Mucosa of gallbladder (tissue), 1 donor: ENCODE measurements around the gene TRIM71. TPM values are rescaled to one million over a fixed set of nuclear protein-coding genes. Genes with fewer than 3 reads are reported as not detected.
"Not testable (repeated sequence)": the region's sequence is repeated elsewhere in the genome, so short reads cannot be mapped to it uniquely, and the experiment has no call there.

Experiments
- DNase-seq: peaks from one replicate; pipeline ENCODE4 v3.0.0-alpha.2; 2020; ENCODE audit warnings: low spot score
- total RNA-seq: library from RNA; stranded (reverse); gene quantifications from one replicate; pipeline ENCODE4 v1.2.1, GENCODE V29; 2021
- donor health status: DM: no; HTN: no; CAD: no.

Gene TRIM71
- total RNA-seq, result 0.37 TPM

DNA sequence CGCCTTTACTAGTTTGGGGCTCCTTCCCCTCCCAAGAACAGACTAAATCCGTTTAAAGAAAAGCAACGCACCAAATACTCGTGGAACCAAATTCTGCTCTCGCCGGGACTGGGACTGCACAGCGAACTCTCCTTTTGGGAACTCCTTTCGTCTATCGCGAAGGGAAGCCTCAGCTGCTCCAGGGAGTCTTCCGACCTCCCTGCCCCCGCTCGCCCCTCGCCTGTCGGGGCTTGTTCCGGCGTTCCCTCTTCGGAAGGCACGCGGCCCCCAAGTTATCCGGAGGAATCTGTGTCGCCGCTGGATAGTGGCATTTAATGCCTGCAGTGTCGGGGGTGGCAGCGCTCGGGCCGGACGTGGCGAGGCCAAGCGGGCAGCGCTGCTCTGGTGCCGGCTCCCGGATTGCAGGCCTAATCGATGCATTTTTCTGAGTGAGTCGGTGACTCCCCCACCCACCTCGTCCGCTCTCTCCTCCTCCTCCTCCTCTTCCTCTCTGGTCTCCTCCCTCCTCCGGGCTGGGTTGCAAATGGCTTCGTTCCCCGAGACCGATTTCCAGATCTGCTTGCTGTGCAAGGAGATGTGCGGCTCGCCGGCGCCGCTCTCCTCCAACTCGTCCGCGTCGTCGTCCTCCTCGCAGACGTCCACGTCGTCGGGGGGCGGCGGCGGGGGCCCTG lies at the start of gene TRIM71:
TRIM71 (plus strand) TSS at position 440 of the 671 bp plus-strand sequence; CDS start at position 524, 84 bp downstream.
- no peak for DNase-seq

DNA sequence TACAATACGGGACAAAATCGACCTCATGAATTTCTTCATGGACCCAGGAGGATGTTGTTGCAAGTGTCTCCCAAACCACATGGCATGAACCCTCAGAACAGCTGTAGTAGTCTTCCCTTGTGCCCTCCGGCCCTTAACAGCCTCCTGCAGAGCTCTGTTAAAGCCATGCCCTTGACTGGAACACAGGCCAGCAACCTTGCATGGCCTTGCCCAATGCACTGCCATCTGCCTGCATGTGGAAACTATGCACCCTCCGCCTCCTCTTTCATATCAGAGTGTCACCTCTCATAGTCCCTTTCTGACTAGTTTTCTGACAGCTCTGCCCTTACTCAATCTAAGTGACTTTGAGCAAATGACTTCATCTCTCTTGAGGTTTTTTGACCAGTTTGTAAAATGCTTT lies 39.4 kb upstream of the TRIM71 start:
- DNase-seq, result no peak

DNA sequence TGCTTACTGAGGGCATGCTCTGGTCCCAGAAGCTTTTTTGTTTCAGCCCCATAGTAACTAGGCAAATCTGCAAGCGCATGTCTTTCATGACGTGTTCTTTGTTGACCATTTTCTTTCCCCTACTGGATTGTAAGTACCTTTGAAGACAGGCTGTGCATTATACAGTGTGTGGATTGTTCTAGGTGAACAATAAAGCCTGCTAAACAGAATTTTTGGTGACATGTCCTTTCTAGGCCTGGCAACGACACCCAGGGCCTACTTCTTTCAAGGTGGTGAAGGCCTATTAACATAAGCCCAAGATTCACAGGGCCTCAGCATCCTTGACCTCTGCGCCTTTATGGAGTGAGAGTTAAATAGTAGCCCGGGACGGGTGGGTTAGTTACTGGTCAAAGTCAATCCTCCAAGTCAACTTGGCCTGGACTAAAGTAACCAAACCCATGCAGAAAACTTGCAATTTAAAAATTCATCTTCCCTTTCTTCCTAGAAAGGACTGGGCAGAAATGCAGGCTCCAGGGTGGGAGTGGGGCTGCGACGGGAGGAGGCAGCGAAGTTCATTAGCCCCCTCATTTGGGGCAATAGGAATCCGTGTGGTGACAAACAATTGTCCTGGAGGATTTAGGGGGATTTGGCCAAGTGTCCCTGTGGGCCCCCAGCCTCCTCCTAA lies 37.6 kb upstream of the TRIM71 start:
- DNase-seq, result no peak

DNA sequence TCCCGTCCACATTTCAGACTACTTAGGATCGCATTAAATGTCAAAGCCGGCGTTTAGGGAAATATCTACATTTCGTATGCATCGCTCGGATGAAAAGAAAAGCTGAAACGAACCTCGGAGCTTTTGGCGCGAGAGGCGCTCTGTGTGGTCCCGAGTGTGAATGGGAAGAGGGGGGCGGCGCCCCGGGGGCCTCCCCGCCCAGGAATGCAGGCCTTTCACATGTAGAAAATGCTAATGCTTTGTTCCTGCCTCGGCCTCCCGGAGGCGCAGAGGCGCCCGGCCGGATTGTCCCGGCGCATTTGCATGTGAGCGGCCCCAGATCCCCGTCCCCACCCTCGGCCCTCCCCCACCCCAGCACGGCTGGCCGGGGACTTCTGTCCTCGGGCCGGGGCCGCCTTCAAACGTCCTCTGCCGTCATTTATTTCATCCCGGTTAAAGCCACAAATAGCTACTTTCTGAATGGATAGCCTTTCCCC lies 37.0 kb upstream of the TRIM71 start:
- peak; percentile 14 for DNase-seq

DNA sequence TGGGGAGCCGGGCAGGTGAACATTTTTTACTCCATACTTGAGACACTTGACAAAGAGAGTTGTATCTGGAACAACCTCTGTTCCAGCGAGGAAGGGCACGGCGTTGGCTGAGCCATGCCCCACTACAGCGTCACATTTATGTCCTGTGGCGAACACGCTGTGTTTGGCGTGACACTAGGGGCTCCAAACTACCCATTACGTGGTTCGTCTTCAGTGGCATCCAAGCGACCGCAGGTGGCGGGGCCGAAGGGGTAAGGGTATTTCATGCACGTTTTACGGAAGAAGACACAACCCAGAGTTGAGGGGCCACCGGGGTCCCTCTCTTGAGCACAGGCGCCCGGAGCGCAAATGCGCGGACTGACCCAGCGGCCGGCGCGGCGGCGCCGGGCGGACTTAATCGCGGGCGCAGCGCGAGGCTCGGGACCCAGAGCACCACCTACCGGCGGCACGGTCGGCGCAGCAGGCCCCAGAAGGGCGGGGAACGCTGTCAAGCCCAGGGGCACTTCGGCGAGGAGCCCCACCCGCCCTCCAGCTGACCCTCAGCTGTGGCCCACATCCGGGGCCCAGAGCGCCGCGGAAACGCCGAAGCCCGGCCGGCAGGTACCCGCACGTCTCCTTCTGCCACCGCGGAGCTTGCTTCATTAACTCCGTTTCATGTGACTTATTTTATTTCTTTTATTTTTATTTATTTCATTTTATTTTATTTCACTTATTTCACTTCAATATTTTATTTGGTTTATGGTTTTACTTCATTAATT lies 36.4 kb upstream of the TRIM71 start:
- DNase-seq, result peak; percentile 49

DNA sequence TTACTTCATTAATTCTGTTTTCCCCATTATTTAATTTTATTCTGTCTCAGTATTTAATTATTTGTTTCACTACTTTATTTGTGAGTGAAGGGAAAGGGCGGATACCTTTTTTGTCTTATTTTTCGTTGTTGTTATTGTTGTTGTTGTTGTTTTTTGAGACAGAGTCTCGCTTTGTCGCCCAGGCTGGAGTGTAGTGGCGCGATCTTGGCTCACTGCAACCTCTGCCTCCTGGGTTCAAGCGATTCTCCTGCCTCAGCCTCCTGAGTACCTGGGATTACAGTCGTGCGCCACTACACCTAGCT lies 35.9 kb upstream of the TRIM71 start:
- DNase-seq, result not testable (repeated sequence)

DNA sequence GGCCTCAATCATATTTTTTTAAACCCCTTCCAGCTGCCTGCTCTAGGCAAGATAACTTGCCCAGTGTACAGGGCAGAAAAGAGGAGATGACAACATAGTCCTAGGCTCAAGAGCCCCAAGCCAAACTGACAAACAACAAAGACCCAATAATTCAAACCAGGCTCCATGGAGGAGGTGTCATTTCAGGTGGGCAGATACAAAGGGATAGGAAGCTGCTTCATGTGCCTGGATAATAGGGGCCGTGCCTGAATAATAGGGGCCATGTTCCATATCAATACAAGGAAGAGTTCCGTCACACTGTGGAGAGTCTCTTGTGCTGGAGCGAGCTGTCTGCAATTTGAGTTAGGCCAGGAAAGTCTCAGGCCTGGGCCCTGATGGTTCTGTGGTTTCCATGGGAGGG lies 35.4 kb upstream of the TRIM71 start:
- no peak for DNase-seq

DNA sequence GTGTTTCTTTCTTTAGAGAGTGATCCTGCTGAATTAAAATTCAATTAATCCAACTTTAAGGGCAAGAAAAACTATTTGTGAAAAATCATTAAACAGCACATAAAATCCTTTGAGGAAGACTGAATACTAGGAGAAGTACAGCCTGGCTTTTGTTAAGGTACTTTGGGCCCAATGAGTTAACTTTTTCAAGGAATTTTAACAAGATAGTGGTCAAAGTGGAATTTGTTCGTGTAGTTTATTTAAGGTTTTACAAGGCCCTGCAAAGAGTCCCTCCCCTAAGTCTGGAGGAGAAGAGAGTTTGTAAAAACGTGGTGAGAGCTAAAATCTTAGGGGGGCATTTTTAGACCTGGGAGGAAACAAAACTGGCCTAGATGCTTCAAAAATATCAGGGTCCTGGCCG lies 26.0 kb upstream of the TRIM71 start:
- no peak for DNase-seq

DNA sequence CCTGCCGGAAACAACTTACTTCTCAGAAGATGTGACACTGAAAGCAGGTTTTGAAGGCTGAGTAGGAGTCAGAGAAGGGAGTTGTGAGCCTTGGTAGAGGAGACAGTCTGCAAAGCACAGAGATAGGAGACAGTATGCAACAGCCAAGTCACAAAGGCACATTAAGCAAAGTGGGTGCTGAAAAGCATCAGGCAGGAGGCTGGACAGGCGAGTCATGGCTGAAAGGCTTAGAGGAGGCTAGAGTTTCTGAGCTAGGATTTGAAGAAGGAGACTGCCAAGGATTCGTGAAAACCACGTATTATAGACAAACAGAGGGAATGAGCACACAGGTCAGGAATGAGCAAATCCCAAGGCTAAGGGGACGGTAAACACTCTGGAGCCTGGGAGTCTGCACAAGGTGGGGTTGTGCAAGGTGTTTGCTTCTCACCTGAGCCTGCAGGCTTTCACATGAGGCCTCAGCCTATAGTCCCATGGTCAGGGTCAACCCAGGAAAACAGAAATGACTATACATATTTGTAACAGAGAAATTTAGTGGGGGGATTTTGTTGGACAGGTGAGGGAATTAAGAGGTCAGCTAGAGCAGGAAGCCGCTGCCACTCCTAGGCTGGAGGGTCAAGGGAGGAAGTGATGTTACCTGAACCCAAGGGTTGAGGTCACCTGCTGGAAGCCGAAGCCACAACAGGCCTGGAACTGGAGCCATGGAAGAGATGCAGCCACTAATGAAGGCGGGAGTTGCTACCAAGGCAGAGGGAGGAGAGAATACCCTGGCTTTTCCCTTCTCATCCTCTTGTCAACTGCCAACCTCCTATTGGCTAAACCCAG lies 23.1 kb upstream of the TRIM71 start:
- DNase-seq, result no peak

DNA sequence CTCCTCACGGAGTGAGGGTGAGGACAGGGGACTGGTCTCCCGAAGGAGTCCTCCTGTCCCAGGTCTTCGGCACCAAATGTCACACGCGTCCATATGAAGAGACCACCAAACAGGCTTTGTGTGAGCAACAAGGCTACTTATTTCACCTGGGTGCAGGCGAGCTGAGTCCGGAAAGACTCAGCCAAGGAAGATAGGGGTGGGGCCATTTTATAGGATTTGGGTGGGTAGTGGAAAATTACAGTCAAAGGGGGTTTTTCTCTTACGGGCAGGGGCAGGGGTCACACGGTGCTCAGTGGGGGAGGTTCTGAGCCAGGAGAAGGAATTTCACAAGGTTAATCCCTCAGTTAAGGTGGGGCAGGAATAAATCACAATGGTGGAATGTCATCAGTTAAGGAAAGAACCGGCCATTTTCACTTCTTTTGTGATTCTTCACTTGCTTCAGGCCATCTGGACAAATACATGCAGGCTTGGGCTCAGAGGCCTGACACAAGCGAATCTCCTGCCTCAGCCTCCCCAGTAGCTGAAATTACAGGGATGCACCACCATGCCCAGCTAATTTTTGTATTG lies 21.3 kb upstream of the TRIM71 start:
- DNase-seq, result not testable (repeated sequence)

DNA sequence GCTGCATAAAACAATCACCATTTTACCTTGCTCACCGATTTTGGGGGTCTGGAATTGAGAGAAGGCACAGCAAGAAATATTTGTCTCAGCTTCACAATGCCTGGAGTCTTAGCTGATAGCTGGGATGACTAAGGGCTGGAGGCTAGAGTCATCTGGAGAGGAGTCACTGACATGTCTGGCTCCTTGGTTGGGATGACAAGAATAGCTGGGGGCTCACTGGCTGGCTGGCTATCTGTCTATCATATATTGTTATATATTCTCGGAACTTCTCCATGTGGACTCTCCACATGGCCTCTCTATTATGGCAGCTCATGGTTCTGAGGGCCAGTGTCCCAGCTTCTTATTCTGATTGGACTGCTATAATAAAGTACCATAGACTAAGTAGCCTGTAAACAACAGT lies 20.0 kb upstream of the TRIM71 start:
- DNase-seq, result no peak

DNA sequence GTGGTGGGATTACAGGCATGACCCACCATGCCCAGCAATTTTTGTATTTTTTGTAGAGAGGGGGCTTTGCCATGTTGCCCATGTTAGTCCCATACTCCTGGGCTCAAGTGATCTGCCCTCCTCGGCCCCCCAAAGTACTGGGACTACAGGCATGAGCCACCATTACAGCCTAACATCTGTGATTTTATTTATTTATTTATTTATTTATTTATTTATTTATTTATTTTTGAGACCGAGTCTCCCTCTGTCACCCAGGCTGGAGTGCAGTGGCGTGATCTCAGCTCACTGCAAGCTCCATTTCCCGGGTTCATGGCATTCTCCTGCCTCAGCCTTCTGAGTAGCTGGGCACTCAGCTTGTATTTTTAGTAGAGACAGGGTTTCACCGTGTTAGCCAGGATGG lies 16.4 kb upstream of the TRIM71 start:
- DNase-seq, result not testable (repeated sequence)

DNA sequence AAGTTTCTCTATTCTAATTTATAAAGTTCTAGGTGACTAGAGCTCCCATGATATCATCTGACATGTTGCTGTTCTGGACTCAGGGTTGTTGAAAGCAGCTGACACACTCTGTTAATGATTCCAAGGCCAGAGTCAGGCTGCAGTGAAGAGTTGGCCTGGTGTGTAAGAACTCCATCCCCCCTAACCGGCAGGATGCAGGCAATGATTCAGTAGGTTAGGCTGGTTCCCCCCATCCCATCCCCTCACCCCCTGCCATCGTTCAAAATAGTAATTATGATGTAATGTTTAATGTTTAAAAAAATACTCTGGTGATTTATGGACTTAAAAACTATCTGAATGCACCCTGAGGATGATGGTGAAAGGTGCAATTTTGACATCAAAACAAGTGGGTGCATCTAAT lies 4.6 kb upstream of the TRIM71 start:
- no peak for DNase-seq

DNA sequence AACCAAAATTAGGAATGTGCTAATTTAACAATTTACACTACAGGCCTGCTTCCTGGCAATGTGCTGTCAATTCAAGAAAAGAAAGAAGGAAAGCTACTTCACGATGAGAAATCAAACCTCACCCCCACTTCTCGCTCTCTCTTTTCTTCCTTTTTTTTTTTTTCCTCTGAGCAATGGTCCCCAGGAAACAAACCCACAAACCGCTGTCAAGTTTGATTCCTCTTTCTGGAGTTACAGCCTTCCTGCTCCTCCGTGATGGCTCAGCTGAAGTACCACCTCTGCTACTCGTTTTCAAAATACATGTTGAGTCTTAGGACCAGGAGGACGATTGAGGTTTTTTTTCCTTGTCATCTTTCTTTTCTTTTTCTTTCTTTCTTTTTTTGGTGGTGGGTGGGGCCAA lies 3.4 kb upstream of the TRIM71 start:
- DNase-seq, result no peak

DNA sequence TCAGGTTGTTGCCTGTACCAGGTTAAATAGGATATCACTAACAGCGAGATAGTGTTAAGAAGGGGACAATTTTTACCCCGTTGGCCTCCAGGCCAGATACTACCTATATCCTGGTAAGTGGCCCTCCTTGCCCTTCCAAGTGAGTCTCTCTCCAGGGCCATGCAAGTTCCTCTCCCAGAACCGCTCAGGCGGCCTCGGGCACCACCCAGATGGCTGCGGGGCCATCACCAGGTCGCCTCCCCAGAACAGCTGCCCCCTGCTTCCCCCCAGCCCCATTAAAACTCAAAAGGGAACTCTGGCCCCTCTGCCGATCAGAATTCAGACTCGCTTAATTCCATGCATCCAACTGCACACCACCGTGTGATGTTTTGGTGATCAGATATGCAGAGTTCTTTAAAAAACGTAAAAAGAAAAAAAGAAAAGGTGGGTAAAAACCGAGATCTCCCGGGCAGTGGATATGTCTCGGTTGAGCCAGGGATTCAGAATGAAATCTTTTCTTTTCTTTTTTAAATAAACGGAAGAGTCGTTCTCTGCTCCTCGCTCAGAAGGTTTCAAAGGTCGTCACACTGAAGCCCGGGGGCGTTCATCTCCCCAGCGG lies 1.9 kb upstream of the TRIM71 start:
- DNase-seq, result no peak

DNA sequence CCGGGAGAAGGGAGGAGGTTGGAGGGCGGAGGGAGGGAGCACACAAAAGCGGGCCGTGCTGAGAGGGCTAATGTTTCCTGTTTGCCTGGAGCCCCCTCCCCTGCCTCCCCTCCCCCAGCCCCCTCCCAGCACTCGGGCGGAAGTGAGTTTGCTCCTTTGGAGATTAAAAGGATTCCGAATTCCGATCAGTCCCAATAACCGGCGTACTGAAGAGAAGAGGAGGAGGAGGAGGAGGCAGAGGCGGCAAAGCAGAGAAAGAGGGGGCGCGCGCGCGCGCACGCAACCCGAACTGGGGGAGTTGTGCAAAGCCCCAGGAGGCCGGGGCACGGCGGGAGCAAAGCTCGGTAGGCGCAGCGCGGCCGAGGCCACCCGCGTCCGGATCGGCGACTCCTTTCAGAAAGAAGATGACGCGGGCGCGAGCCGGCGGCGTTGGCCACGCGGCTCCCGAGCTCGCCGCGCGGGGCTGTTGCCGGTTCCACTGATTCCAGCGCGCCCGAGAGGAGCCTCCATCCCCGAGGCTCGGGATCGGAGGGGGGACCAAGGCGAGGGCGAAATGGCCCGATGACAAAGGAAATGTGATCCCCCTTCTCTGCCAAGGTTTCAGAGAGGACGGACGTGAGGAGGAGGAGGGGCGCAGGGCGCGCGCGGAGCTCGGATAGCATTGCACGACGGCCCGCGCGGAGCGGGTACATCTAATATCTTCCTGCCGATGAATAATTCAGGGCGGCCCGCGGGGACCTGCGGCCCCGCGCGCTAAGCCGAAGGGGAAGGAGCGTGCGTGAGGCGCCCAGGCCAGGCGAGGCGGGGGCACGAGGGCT lies 1.1 kb upstream of the TRIM71 start:
- no peak for DNase-seq

DNA sequence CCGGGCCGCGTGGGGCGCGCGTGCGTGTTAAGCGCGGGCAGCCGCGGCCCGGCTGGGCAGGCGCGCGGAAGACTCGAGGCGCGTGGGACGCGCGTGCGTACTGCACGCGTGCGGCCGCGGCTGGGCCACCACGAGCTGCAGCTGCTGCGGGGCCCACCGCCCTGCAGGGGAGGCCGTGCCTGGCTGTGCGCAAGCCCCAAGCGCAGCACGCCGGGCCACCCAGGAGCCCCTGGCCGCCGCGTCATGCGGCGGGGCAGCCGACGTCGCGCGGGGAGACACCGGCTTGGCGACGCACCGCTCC lies 590 bp upstream of the TRIM71 start:
- DNase-seq, result no peak

DNA sequence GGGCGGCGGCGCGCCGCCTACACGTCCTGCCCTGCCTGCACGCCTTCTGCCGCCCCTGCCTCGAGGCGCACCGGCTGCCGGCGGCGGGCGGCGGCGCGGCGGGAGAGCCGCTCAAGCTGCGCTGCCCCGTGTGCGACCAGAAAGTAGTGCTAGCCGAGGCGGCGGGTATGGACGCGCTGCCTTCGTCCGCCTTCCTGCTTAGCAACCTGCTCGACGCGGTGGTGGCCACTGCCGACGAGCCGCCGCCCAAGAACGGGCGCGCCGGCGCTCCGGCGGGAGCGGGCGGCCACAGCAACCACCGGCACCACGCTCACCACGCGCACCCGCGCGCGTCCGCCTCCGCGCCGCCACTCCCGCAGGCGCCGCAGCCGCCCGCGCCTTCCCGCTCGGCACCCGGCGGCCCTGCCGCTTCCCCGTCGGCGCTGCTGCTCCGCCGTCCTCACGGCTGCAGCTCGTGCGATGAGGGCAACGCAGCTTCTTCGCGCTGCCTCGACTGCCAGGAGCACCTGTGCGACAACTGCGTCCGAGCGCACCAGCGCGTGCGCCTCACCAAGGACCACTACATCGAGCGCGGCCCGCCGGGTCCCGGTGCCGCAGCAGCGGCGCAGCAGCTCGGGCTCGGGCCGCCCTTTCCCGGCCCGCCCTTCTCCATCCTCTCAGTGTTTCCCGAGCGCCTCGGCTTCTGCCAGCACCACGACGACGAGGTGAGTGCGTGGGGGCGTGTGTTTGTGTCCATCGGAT lies 602 bp downstream of the TRIM71 start:
- no peak for DNase-seq

DNA sequence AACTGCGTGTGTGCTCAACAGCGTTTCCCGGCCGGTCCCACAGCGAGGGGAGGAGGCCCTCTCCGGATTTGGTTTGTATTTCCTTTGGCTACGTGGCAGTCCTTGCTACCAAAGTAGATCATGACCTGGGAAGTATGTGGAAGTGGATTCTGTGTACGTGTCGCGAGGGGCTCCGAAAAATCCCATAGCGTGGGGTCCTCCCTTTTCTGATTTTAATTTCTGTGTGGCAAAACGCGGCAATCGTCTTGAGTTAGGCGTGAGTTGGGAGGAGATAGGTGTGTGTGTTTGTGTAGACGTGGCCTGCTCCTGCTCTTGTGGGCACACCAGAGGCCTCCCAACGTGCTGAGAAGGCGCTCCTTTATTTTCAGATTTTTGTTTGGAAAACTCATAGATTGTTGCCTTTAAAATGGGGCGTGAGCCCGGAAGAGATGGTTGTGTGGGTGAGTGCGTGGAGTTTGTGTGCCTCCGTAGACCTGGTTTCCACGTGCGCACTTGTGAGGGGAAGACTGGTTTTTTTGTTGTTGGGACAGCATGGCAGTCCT lies 1.2 kb downstream of the TRIM71 start:
- DNase-seq, result no peak
